GM12872 (cell line): Measurements from ENCODE around the gene PPT1.

Experiments
- TF ChIP-seq, protein P1 (sequence below): IDR thresholded peaks from 3 replicates; pipeline ENCODE4 v1.5.1; 2011; ENCODE audit warnings: low read depth, mild to moderate bottlenecking, low read length, moderate library complexity; ENCODE audit not compliant: insufficient read depth

The PPT1 gene

DNA sequence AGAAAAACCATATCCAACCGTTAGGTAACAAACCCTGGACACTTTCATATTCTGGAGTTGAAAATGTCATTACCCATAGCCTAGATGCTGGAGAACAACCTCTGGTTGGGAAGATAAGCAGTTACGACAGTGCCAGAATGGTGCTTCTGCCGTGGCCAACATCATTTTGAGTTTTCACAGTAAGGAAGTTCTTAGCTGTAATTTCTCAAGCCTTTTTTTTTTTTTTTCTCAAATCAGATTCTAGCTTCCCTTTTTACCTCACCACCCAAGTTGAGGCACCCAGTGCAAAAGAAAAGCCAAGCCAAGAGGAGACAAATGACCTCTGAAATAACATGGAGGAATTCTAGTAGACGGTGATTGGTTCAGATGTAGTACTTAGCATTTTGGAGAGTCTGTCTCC, 21.8 kb downstream of the PPT1 start:
- TF ChIP-seq, protein P1, sequence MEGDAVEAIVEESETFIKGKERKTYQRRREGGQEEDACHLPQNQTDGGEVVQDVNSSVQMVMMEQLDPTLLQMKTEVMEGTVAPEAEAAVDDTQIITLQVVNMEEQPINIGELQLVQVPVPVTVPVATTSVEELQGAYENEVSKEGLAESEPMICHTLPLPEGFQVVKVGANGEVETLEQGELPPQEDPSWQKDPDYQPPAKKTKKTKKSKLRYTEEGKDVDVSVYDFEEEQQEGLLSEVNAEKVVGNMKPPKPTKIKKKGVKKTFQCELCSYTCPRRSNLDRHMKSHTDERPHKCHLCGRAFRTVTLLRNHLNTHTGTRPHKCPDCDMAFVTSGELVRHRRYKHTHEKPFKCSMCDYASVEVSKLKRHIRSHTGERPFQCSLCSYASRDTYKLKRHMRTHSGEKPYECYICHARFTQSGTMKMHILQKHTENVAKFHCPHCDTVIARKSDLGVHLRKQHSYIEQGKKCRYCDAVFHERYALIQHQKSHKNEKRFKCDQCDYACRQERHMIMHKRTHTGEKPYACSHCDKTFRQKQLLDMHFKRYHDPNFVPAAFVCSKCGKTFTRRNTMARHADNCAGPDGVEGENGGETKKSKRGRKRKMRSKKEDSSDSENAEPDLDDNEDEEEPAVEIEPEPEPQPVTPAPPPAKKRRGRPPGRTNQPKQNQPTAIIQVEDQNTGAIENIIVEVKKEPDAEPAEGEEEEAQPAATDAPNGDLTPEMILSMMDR = no peak

- TF ChIP-seq, protein P1 = no peak
Observed at GRCh38 chr1:40073062-40073461, 24.0 kb downstream of the PPT1 start.

DNA sequence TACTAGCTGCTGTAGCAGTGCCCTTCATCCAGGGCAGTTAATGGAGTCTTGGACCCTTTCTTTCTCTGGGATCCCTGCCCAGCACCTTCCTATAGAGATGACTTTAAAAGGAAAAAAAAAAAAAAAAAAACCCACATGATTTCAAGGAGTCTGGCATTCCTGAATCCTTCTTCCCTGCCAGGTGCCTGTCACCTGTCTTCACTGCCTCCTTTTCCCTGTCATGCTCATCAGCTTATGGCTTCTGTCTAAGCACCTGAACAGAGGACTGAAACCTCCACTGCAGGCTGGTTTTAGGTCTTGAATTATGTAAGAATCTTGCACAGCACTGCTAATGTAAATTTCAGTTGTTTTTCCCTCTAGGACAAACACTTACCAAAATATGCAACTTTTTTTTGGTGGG, 24.9 kb downstream of the PPT1 start:
- TF ChIP-seq, protein P1 = no peak

- TF ChIP-seq, protein P1 = no peak
Observed at GRCh38 chr1:40067851-40068250, 29.2 kb downstream of the PPT1 start.

DNA sequence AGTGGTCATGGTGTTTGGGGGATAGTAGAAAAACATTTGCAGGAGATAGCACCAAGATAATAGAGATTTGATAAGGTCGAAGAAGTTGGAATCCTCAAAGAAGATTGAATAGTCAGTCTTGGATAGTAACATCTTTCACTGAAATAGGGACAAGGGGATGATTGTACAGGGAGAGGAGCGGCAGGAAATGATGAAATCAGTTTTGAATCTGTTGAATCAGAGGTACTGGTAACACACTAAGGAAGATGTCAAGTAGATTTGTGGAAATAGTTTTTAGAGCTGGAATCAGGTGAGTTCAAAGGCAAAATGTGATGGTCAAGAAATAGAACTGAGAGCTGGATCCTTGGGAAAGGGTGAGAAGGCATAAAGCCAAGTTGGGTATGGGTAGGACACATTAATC, 30.0 kb downstream of the PPT1 start:
- TF ChIP-seq, protein P1 = no peak

- TF ChIP-seq, protein P1 = no peak
Observed at GRCh38 chr1:40064797-40065499, 32.1 kb downstream of the PPT1 start.

DNA sequence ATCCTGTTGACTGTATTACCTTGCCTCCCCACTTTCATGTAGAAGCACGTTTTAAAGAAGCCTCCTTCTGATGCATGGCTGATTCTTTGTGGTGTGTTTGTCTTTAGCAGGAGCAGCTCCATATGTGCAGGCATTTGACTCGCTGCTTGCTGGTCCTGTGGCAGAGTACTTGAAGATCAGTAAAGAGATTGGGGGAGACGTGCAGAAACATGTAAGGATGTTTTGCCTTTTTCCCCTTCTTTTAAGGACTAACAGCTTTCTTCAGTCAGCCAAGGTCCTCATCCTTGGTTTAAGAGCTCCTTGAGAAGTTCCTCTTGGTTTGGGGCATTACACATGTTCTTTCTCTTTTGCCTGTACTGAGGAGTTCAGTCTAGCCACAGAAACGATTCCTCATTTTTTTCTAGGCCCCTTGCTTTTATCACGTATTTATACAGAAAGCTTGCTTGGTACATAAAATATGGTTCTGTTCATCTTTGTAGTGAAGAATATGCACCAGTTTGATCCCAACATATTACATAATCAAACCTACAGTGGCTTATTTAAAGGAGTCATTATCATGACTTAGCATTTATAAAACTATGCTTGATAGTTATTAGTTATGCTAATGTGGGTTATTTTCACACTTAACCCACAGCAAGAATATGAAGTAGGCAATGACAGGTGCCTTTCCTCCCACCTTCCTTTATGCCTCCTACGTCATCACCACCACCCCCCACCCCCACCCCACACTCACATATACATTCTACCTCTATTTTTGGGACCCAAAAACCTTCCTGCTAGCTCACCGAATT, 36.9 kb downstream of the PPT1 start:
- TF ChIP-seq, protein P1 = no peak
